GM18526 (cell line): ENCODE results near the gene ENGASE.

Source experiments
- POLR2A ChIP-seq: IDR thresholded peaks from 3 replicates; pipeline ENCODE4 v1.6.1; 2011; ENCODE audit not compliant: insufficient read length; ENCODE audit errors: extremely low read depth

Gene ENGASE

DNA sequence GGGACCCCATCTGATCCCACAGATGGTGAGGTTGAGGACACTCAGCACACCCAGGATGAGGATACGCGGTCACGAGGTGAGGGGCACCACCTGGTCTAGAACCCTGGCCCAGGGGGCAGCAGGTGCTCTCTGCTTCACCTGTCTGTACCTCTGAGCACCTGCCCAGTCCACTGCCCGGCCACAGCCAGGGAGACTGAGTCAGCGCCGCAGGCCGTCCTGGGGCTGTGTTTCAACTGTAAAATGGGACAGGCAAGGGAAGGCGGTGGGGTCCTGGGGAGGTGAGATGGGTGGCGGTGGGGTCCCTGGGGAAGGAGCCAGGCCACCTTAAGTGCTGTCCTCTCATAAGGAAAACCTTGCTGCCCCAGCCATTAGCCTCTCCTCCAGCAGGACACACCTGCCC is 60.4 kb downstream of the ENGASE start:
- TF ChIP-seq POLR2A: no peak

DNA sequence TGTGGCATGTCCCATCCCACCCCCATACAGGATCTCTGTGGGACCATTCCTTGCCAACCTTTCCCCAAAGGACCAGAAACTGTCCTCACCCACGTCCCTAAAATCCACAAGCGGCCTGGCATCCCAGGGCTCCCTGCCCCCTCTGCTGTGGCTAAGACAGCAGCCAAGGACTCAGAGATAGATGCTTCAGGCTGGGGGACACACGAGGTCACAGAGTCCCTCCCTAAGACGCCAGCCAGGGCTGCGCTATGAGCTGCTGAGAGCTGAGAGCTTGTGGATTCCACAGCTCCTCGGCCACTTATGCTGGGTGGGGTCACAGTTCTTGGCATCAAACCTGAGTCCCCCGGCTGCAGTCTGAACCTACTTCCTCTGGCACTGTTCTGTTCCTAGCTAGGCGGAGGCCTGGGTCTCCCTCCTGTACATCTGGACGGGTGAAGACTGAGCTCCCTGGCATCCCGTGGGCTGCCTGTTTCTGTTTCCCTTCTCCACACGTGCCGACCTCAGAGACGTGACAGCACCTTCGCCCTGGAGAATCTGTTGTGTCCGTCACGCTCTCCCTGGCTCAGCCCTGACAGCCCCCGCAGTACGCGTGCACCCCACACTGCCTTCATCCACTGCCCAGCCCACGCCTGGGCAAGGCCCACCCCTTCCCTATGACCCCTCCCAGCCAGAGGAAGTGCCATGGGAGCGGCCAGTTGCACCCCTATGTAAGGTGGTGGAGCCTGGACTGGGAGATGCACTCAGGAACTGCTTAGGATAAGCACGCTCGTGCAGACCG is 61.2 kb downstream of the ENGASE start:
- TF ChIP-seq POLR2A: no peak
